Spleen (tissue), 13 donors: ENCODE results near the gene SP110. TPM values are rescaled to one million over a fixed set of nuclear protein-coding genes. Genes with fewer than 3 reads are reported as not detected.

Experiments used
- DNase-seq: peaks from one replicate; pipeline ENCODE4 v3.0.0-alpha.2; 2020
- H3K27ac ChIP-seq, 8 donors: fragments of 200-600 bp; sonication (generic) in 7 of 8; 1 replicate in 4 of 8; 2 replicates in 4 of 8; pipeline versions ENCODE4 v1.5.0 to v1.8.0; 2016 to 2021; ENCODE audit warnings: inconsistent platforms in 4 of 8, mild to moderate bottlenecking in 4 of 8, moderate library complexity in 1 of 8
- H3K27me3 ChIP-seq, 7 donors: fragments of 200-600 bp; sonication (generic) in 6 of 7; replicated peaks in 1 of 7; 1 replicate in 4 of 7; 2 replicates in 3 of 7; pipeline versions ENCODE4 v1.5.0 to v1.8.0; 2016 to 2021; ENCODE audit warnings: inconsistent platforms in 3 of 7, mild to moderate bottlenecking in 1 of 7
- H3K36me3 ChIP-seq, 6 donors: fragments of 200-600 bp; sonication (generic) in 5 of 6; 1 replicate in 4 of 6; 2 replicates in 2 of 6; pipeline versions ENCODE4 v1.5.0 to v1.8.0; 2016 to 2021; ENCODE audit warnings: inconsistent platforms in 2 of 6
- H3K4me1 ChIP-seq, 6 donors: fragments of 200-600 bp; sonication (generic) in 5 of 6; 1 replicate in 3 of 6; 2 replicates in 3 of 6; pipeline versions ENCODE4 v1.5.0 to v1.8.0; 2016 to 2021; ENCODE audit warnings: inconsistent platforms in 3 of 6
- H3K4me3 ChIP-seq, 8 donors: fragments of 200-600 bp; sonication (generic) in 7 of 8; 1 replicate in 4 of 8; 2 replicates in 4 of 8; pipeline versions ENCODE4 v1.5.0 to v1.8.0; 2016 to 2021; ENCODE audit warnings: inconsistent platforms in 4 of 8, mild to moderate bottlenecking in 4 of 8, moderate library complexity in 2 of 8
- H3K9me3 ChIP-seq, 8 donors: fragments of 200-600 bp; sonication (generic) in 7 of 8; 1 replicate in 4 of 8; 2 replicates in 4 of 8; pipeline versions ENCODE4 v1.5.0 to v1.8.0; 2016 to 2021; ENCODE audit warnings: inconsistent platforms in 4 of 8
- CTCF ChIP-seq, 11 experiments: fragments of 200-600 bp in 7 of 11; fragments of 450-650 bp in 4 of 11; sonication (generic) in 4 of 11; IDR thresholded peaks in 8 of 11; conservative IDR thresholded peaks in 3 of 11; 1 replicate in 7 of 11; 2 replicates in 4 of 11; pipeline versions ENCODE4 v1.4.0 to v1.8.0; 2016 to 2021; ENCODE audit warnings: antibody characterized with exemption in 11 of 11, inconsistent platforms in 4 of 11, mild to moderate bottlenecking in 1 of 11
- POLR2A ChIP-seq, 3 donors: fragments of 450-650 bp; IDR thresholded peaks; one replicate each; pipeline ENCODE4 v1.5.1; 2017; ENCODE audit warnings: antibody characterized with exemption in 3 of 3, mild to moderate bottlenecking in 1 of 3
- POLR2AphosphoS5 ChIP-seq, 3 donors: sonication (generic); formaldehyde crosslinking; IDR thresholded peaks; one replicate each; pipeline ENCODE4 v1.5.1; 2017; ENCODE audit warnings: antibody characterized with exemption in 3 of 3
- WGBS, 5 donors: extraction: QIAGEN DNeasy Blood & Tissue Kit in 3 of 5; methylation state at CpG; one replicate each; pipeline versions ENCODE4 v1.1.5 to v1.1.7; 2013 to 2018; 5-methylcytosine and 5-hydroxymethylcytosine counted together
- intact Hi-C: fragments of 100-400 bp; cut with DNase I; formaldehyde crosslinking; loops from one replicate; pipeline ENCODE4 v1.15.0; 2023; ENCODE audit warnings: low total_unique reads
- long read RNA-seq, 2 donors: transcript quantifications; one replicate each; lab custom pipeline, GENCODE V29; 2026
- polyA plus RNA-seq, 3 donors: library from polyadenylated mRNA; stranded (reverse); fragments of 200-250 nt; gene quantifications; one replicate each; pipeline ENCODE4 v1.2.1, GENCODE V29; 2013
- total RNA-seq, 7 donors: library from RNA; depleted of rRNA in 3 of 7; stranded (reverse); fragments of >200 nt in 3 of 7; fragmentation: NEBNext Ultra II Directional in 4 of 7; extraction: Animal tissue kit (Norgen Biotek cat#: 25700) in 4 of 7; gene quantifications; one replicate each; pipeline versions ENCODE4 v1.1.0 to v1.2.1, GENCODE V29; 2016 to 2021
- donor health status: healthy with polysubstance abuse.
- donor health status: DM: no; HTN: no; CAD: no; lungs with moderate emphysema.
- donor health status: DM: no; HTN: no; CAD: no.
- donor health status: Bipolar disorder and iron deficiency.
- donor health status: healthy.
- donor health status: DM: no; HTN: no; CAD: no.
- donor health status: DM: yes; HTN: yes; CAD: no.

Gene SP110
- 100 to 1,000 TPM; 105 to 157 (median 135) TPM for total RNA-seq
- 10 to 100 TPM; 47.9 to 63.5 (median 57.6) TPM for polyA plus RNA-seq
- long read RNA-seq, donor 1, partial matches to known transcripts = 18 of 23 reads
- long read RNA-seq, donor 1, other reads (novel, unspliced or antisense) = 0 of 23 reads
- long read RNA-seq, donor 2, partial matches to known transcripts = 13 of 17 reads
- long read RNA-seq, donor 2, other reads (novel, unspliced or antisense) = 0 of 17 reads

- peak within 1 kb of the TSS; percentile 54 to 90 (median 76) for H3K4me3 ChIP-seq
- H3K27ac ChIP-seq = peak within 1 kb of the TSS; percentile 82 to 97 (median 92)
- intact Hi-C loops = no loop called here
- H3K27me3 ChIP-seq = no peaks in the 10 kb centered on the region
- peak; percentile 73 to 92 (median 87) for TF ChIP-seq POLR2AphosphoS5 (IDR thresholded peaks at IDR 0.05)
- TF ChIP-seq CTCF (IDR thresholded peaks at IDR 0.05 in 8 of 11, conservative IDR thresholded peaks at IDR 0.05 in 3 of 11) = peak in 2 of 11 experiments; percentile 25 to 41
- peak in 1 of 3 donors; percentile 28 for TF ChIP-seq POLR2A (IDR thresholded peaks at IDR 0.05)
- peak; percentile 93 for DNase-seq
- peaks cover 27 to 96% (median 70%) of the 10 kb centered on the region in 6 donors for H3K4me1 ChIP-seq
- H3K36me3 ChIP-seq = peaks cover 0 to 26% (median 19%) of the 10 kb centered on the region in 6 donors
- WGBS, 5 donors = 1% methylated on average over 19 of the region's 19 CpGs
- no peaks in the 10 kb centered on the region for H3K9me3 ChIP-seq
Measured at GRCh38 chr2:230219419-230220331, at the start of gene SP110. SP110 (minus strand) TSS chr2:230219984; CDS start chr2:230216927, 3,057 bp downstream.

GRCh38 chr2:230268606-230269243, 48.9 kb upstream of the SP110 start:
- Histone ChIP-seq H3K9me3 (no peaks in the 10 kb centered on the region), H3K36me3 (peaks cover 0 to 78% (median 18%) of the 10 kb centered on the region in 6 donors), H3K27ac (peak overlapping the region in 1 of 8 donors; percentile 13), H3K4me3 (no peak overlapping the region), H3K4me1 (peaks cover 0 to 35% (median 13%) of the 10 kb centered on the region in 6 donors), H3K27me3 (no peaks in the 10 kb centered on the region)
- TF ChIP-seq CTCF (IDR thresholded peaks at IDR 0.05 in 8 of 11, conservative IDR thresholded peaks at IDR 0.05 in 3 of 11) (no peak), POLR2A (IDR thresholded peaks at IDR 0.05) (no peak), POLR2AphosphoS5 (IDR thresholded peaks at IDR 0.05) (no peak)
- DNase-seq = no peak
- intact Hi-C loops = no loop called here
- 55 to 75% (median 70%) methylated on average over 3 of the region's 3 CpGs for WGBS, 5 donors

GRCh38 chr2:230267556-230267955, 47.8 kb upstream of the SP110 start:
- no peak for DNase-seq

More at GRCh38 chr2:230267556-230267955, 47.8 kb upstream of the SP110 start:
- Histone ChIP-seq H3K36me3 (peaks cover 0 to 71% (median 18%) of the 10 kb centered on the region in 6 donors), H3K27me3 (no peaks in the 10 kb centered on the region), H3K4me1 (peaks cover 0 to 42% (median 15%) of the 10 kb centered on the region in 6 donors), H3K4me3 (no peak overlapping the region), H3K27ac (peak overlapping the region in 4 of 8 donors; percentile 3 to 53 (median 32)), H3K9me3 (no peaks in the 10 kb centered on the region)
- TF ChIP-seq POLR2AphosphoS5 (IDR thresholded peaks at IDR 0.05) (no peak), CTCF (IDR thresholded peaks at IDR 0.05 in 8 of 11, conservative IDR thresholded peaks at IDR 0.05 in 3 of 11) (no peak), POLR2A (IDR thresholded peaks at IDR 0.05) (no peak)
- intact Hi-C loops = no loop called here
- WGBS, 5 donors = 61 to 75% (median 72%) methylated on average over 3 of the region's 3 CpGs
